ENCODE data around the gene RNF5.
A peak's percentile ranks its signal among the peaks of the same experiment; 100 is the strongest.

The RNF5 gene

GRCh38 chr6:32181148-32181702 is 3.0 kb downstream of the RNF5 start:
- no peak for TF ChIP-seq CTCF (IDR thresholded peaks at IDR 0.05)
- Mint-ChIP-seq H3K27me3 (ENCODE audit: low read depth, poor library complexity) (no peaks in the 10 kb centered on the region), H3K27ac (peak overlapping the region; percentile 64), H3K4me1 (peaks cover 61% of the 10 kb centered on the region), H3K36me3 (ENCODE audit: low read depth) (peaks cover 32% of the 10 kb centered on the region), H3K9me3 (no peaks in the 10 kb centered on the region), H3K4me3 (peak overlapping the region; percentile 93)
- no peak for DNase-seq

GRCh38 chr6:32181915-32182529 is 3.8 kb downstream of the RNF5 start:
- Mint-ChIP-seq H3K4me3 (no peak overlapping the region), H3K36me3 (ENCODE audit: low read depth) (peaks cover 40% of the 10 kb centered on the region), H3K27ac (peak overlapping the region; percentile 80), H3K4me1 (peaks cover 61% of the 10 kb centered on the region), H3K9me3 (no peaks in the 10 kb centered on the region), H3K27me3 (ENCODE audit: low read depth, poor library complexity) (no peaks in the 10 kb centered on the region)
- no peak for DNase-seq
- TF ChIP-seq CTCF (IDR thresholded peaks at IDR 0.05): no peak

- H3K27ac Mint-ChIP-seq: peak overlapping the region; percentile 80
- peaks cover 61% of the 10 kb centered on the region for H3K4me1 Mint-ChIP-seq
- H3K9me3 Mint-ChIP-seq: no peaks in the 10 kb centered on the region
- peaks cover 45% of the 10 kb centered on the region for H3K36me3 Mint-ChIP-seq (ENCODE audit: low read depth)
- DNase-seq: no peak
- H3K4me3 Mint-ChIP-seq: no peak overlapping the region
- TF ChIP-seq CTCF (IDR thresholded peaks at IDR 0.05): no peak
- H3K27me3 Mint-ChIP-seq (ENCODE audit: low read depth, poor library complexity): no peaks in the 10 kb centered on the region
These were observed 4.4 kb downstream of the RNF5 start for GRCh38 chr6:32182555-32182981.

- TF ChIP-seq CTCF (IDR thresholded peaks at IDR 0.05): no peak
- no peaks in the 10 kb centered on the region for H3K9me3 Mint-ChIP-seq
- peaks cover 65% of the 10 kb centered on the region for H3K4me1 Mint-ChIP-seq
- H3K36me3 Mint-ChIP-seq (ENCODE audit: low read depth): peaks cover 48% of the 10 kb centered on the region
- no peak overlapping the region for H3K4me3 Mint-ChIP-seq
- peak overlapping the region; percentile 69 for H3K27ac Mint-ChIP-seq
- no peaks in the 10 kb centered on the region for H3K27me3 Mint-ChIP-seq (ENCODE audit: low read depth, poor library complexity)
- DNase-seq: no peak
These were observed 4.8 kb downstream of the RNF5 start for GRCh38 chr6:32183030-32183429.

GRCh38 chr6:32183483-32184083 is 5.4 kb downstream of the RNF5 start:
- no peak for TF ChIP-seq CTCF (IDR thresholded peaks at IDR 0.05)
- Mint-ChIP-seq H3K9me3 (no peaks in the 10 kb centered on the region), H3K4me3 (no peak overlapping the region), H3K27me3 (ENCODE audit: low read depth, poor library complexity) (no peaks in the 10 kb centered on the region), H3K4me1 (peaks cover 65% of the 10 kb centered on the region), H3K36me3 (ENCODE audit: low read depth) (peaks cover 48% of the 10 kb centered on the region), H3K27ac (peak overlapping the region; percentile 93)
- DNase-seq: no peak
